Activated CD8-positive, alpha-beta memory T cell treated with anti-CD3 and anti-CD28 coated beads for 48 hours (primary cell): ENCODE data around the gene ATXN2.
"Not testable (repeated sequence)": the region's sequence is repeated elsewhere in the genome, so short reads cannot be mapped to it uniquely, and the experiment has no call there.

Source experiments
- DNase-seq, 3 experiments: peaks; one replicate each; pipeline ENCODE4 v3.0.0-alpha.2; 2020; ENCODE audit warnings: low read depth in 2 of 3, low spot score in 2 of 3

The ATXN2 gene

GRCh38 chr12:111507258-111507657, 91.9 kb downstream of the ATXN2 start:
- DNase-seq, result not testable (repeated sequence)

- no peak for DNase-seq
Observed at GRCh38 chr12:111506260-111506659, 92.9 kb downstream of the ATXN2 start.

GRCh38 chr12:111505601-111506036, 93.5 kb downstream of the ATXN2 start:
- DNase-seq, result no peak

- DNase-seq, result no peak
Observed at GRCh38 chr12:111503116-111503515, 96.0 kb downstream of the ATXN2 start.

- no peak for DNase-seq
Observed at GRCh38 chr12:111494676-111495075, 104.4 kb downstream of the ATXN2 start.

- DNase-seq, result not testable (repeated sequence)
Observed at GRCh38 chr12:111492979-111493378, 106.1 kb downstream of the ATXN2 start.

GRCh38 chr12:111488798-111489197, 110.3 kb downstream of the ATXN2 start:
- no peak for DNase-seq

GRCh38 chr12:111488271-111488670, 110.8 kb downstream of the ATXN2 start:
- DNase-seq, result no peak

GRCh38 chr12:111482462-111482861, 116.7 kb downstream of the ATXN2 start:
- DNase-seq, result no peak

GRCh38 chr12:111471236-111471635, 127.9 kb downstream of the ATXN2 start:
- DNase-seq, result no peak

- no peak for DNase-seq
Observed at GRCh38 chr12:111469401-111469800, 129.7 kb downstream of the ATXN2 start.

GRCh38 chr12:111467857-111468241, 131.3 kb downstream of the ATXN2 start:
- no peak for DNase-seq

- no peak for DNase-seq
Observed at GRCh38 chr12:111467092-111467856, 131.8 kb downstream of the ATXN2 start.

- no peak for DNase-seq
Observed at GRCh38 chr12:111462210-111462769, 136.8 kb downstream of the ATXN2 start.

- not testable (repeated sequence) for DNase-seq
Observed at GRCh38 chr12:111460111-111460510, 139.0 kb downstream of the ATXN2 start.

GRCh38 chr12:111458546-111459172, 140.5 kb downstream of the ATXN2 start:
- no peak for DNase-seq

GRCh38 chr12:111457577-111457976, 141.5 kb downstream of the ATXN2 start:
- DNase-seq, result no peak

- no peak for DNase-seq
Observed at GRCh38 chr12:111457071-111457470, 142.0 kb downstream of the ATXN2 start.

GRCh38 chr12:111455448-111456320, 143.4 kb downstream of the ATXN2 start:
- no peak for DNase-seq

- no peak for DNase-seq
Observed at GRCh38 chr12:111454716-111455447, 144.2 kb downstream of the ATXN2 start.

GRCh38 chr12:111454311-111454710, 144.8 kb downstream of the ATXN2 start:
- DNase-seq, result no peak
